Mammary epithelial cell (primary cell): ENCODE data around the gene SDC3.

Experiments used
- EZH2 ChIP-seq: IDR thresholded peaks from 2 replicates; pipeline ENCODE4 v1.6.1; 2012; ENCODE audit warnings: low read length, inconsistent platforms, borderline replicate concordance
- TF ChIP-seq, protein P1 (sequence below), 2 donors: IDR thresholded peaks in 1 of 2; conservative IDR thresholded peaks in 1 of 2; 2 replicates each; pipeline ENCODE4 v1.5.1; 2011 to 2012; ENCODE audit warnings: inconsistent platforms in 2 of 2, low read length in 2 of 2, mild to moderate bottlenecking in 2 of 2, control low read depth in 1 of 2, low read depth in 1 of 2; ENCODE audit not compliant: insufficient read depth in 1 of 2; ENCODE audit errors: extremely low read depth in 1 of 2

DNA sequence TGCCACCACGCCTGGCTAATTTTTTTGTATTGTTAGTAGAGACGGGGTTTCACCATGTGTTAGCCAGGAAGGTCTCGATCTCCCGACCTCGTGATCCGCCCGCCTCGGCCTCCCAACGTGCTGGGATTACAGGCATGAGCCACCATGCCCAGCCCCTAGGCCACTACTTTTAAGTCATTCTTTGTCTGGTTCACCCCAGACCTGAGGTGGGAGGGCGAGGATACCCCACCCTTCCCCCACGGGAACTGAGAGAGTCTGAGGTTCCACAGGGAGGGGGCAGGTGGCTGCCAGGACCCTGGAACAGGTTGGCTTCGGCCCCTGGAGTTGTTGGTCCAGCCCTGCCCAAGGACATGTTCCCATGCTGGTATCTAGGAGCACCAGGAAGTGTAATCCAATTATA, 7.7 kb upstream of the SDC3 start:
- TF ChIP-seq, protein P1, sequence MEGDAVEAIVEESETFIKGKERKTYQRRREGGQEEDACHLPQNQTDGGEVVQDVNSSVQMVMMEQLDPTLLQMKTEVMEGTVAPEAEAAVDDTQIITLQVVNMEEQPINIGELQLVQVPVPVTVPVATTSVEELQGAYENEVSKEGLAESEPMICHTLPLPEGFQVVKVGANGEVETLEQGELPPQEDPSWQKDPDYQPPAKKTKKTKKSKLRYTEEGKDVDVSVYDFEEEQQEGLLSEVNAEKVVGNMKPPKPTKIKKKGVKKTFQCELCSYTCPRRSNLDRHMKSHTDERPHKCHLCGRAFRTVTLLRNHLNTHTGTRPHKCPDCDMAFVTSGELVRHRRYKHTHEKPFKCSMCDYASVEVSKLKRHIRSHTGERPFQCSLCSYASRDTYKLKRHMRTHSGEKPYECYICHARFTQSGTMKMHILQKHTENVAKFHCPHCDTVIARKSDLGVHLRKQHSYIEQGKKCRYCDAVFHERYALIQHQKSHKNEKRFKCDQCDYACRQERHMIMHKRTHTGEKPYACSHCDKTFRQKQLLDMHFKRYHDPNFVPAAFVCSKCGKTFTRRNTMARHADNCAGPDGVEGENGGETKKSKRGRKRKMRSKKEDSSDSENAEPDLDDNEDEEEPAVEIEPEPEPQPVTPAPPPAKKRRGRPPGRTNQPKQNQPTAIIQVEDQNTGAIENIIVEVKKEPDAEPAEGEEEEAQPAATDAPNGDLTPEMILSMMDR (conservative IDR thresholded peaks at IDR 0.05 in 1 of 2, IDR thresholded peaks at IDR 0.05 in 1 of 2; ENCODE audit: extremely low read depth in 1 of 2, insufficient read depth in 1 of 2, low read depth in 1 of 2, low read length in 2 of 2) = no peak
- no peak for TF ChIP-seq EZH2
